Fibroblast of lung (primary cell): ENCODE results near the gene D2HGDH.

Experiments
- EZH2 ChIP-seq: IDR thresholded peaks from 2 replicates; pipeline ENCODE4 v1.5.1; 2012; ENCODE audit warnings: low read length, control low read depth, mild to moderate bottlenecking; ENCODE audit errors: missing control alignments
- TF ChIP-seq, protein P1 (sequence below), 2 donors: IDR thresholded peaks in 1 of 2; conservative IDR thresholded peaks in 1 of 2; 1 replicate in 1 of 2; 2 replicates in 1 of 2; pipeline ENCODE4 v1.5.1; 2011 to 2012; ENCODE audit warnings: low read length in 2 of 2, control low read depth in 1 of 2, inconsistent platforms in 1 of 2, low read depth in 1 of 2, mild to moderate bottlenecking in 1 of 2

DNA sequence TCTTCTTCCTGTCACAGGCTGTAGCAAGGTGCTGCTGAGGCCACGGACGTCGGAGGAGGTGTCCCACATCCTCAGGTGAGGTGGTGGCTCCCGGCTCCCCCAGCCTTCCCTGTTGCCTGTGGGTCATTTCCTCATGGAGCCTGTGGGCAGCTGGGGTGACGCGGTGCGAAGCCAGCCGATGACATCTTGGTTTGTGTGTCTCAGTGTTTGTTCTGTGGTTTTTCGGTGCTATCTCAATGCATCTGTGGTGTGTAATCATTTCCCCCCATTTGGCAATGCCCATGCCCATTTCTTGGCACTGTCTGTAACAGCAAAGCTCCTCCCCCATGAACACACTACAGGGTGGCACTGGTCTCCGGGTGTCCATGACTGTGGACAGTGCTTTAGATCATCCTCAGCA lies 6.6 kb downstream of the D2HGDH start:
- TF ChIP-seq, protein P1, sequence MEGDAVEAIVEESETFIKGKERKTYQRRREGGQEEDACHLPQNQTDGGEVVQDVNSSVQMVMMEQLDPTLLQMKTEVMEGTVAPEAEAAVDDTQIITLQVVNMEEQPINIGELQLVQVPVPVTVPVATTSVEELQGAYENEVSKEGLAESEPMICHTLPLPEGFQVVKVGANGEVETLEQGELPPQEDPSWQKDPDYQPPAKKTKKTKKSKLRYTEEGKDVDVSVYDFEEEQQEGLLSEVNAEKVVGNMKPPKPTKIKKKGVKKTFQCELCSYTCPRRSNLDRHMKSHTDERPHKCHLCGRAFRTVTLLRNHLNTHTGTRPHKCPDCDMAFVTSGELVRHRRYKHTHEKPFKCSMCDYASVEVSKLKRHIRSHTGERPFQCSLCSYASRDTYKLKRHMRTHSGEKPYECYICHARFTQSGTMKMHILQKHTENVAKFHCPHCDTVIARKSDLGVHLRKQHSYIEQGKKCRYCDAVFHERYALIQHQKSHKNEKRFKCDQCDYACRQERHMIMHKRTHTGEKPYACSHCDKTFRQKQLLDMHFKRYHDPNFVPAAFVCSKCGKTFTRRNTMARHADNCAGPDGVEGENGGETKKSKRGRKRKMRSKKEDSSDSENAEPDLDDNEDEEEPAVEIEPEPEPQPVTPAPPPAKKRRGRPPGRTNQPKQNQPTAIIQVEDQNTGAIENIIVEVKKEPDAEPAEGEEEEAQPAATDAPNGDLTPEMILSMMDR (conservative IDR thresholded peaks at IDR 0.05 in 1 of 2, IDR thresholded peaks at IDR 0.05 in 1 of 2; ENCODE audit: low read depth in 1 of 2, low read length in 2 of 2): no peak
- TF ChIP-seq EZH2: no peak
